A549 (cell line): ENCODE results near the gene EFCAB8.

Experiments used
- POLR2A ChIP-seq: IDR thresholded peaks from 2 replicates; pipeline ENCODE4 v1.6.1; 2012; ENCODE audit warnings: mild to moderate bottlenecking, low read length
- TF ChIP-seq, protein P1 (sequence below): fragments of 450-650 bp; IDR thresholded peaks from 2 replicates; pipeline ENCODE4 v1.6.1; 2014; ENCODE audit warnings: antibody characterized with exemption
- TF ChIP-seq, protein P2 (sequence below): fragments of >200 bp; sonication (Bioruptor Twin); formaldehyde crosslinking; IDR thresholded peaks from 3 replicates; pipeline ENCODE4 v1.5.1; 2016

DNA sequence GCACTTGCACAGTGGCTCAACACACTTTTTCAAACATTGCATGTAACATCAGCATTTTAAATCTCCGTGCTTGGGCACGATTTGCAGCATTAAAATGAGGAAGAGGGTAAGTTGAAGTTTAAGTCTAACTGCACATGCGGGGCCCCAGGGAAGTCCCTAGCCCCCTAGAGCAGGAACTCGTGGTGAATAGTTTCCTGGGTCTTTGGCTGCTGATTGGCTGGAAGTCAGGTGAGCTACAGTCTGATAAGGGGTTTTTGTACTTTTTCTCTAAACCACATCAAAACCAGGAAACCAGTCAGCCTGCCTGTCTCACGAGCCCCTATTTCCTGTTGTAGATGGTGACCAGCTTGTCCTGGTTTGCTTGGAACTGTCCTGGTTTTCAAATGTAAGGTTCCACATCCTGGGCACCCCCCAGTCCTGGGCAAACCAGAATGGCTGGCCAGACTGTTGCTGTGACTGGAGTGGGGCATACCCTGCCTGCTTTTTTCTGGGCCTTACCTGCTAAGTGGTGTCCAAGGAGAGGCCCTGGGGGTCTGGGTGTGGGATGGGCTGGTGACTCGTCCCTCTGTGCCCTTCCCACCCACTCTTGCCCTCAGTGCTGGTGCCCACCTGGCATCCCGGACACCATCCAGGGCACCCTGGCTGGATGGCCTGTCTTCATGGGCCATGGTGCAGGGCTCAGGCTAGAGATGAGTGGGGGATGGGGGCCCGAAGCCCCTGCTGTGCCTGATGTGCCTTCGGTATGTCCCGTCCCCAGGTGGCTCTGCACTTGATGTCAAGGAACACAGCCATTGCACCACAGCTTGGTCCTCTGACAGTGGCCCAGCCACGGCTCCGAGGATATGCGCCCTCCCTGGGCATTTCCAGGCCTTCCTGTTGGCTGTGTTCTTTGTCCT lies 113.7 kb downstream of the EFCAB8 start:
- TF ChIP-seq, protein P1, sequence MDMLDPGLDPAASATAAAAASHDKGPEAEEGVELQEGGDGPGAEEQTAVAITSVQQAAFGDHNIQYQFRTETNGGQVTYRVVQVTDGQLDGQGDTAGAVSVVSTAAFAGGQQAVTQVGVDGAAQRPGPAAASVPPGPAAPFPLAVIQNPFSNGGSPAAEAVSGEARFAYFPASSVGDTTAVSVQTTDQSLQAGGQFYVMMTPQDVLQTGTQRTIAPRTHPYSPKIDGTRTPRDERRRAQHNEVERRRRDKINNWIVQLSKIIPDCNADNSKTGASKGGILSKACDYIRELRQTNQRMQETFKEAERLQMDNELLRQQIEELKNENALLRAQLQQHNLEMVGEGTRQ: no peak
- TF ChIP-seq POLR2A: no peak
- TF ChIP-seq, protein P2, sequence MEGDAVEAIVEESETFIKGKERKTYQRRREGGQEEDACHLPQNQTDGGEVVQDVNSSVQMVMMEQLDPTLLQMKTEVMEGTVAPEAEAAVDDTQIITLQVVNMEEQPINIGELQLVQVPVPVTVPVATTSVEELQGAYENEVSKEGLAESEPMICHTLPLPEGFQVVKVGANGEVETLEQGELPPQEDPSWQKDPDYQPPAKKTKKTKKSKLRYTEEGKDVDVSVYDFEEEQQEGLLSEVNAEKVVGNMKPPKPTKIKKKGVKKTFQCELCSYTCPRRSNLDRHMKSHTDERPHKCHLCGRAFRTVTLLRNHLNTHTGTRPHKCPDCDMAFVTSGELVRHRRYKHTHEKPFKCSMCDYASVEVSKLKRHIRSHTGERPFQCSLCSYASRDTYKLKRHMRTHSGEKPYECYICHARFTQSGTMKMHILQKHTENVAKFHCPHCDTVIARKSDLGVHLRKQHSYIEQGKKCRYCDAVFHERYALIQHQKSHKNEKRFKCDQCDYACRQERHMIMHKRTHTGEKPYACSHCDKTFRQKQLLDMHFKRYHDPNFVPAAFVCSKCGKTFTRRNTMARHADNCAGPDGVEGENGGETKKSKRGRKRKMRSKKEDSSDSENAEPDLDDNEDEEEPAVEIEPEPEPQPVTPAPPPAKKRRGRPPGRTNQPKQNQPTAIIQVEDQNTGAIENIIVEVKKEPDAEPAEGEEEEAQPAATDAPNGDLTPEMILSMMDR: no peak
